Measurements from ENCODE around the gene VEZT.

The VEZT gene

GRCh38 chr12:95203487-95204030, 14.0 kb upstream of the VEZT start:
- Histone ChIP-seq H3K4me3 (ENCODE audit: low read depth, low read length, poor library complexity, severe bottlenecking) (no peak overlapping the region), H3K79me2 (ENCODE audit: insufficient read depth, low read length) (no peaks in the 10 kb centered on the region), H2AFZ (ENCODE audit: low read length) (no peak overlapping the region), H3K4me1 (ENCODE audit: insufficient read depth, low read length, severe bottlenecking) (peaks cover 21% of the 10 kb centered on the region), H3K27me3 (ENCODE audit: insufficient read depth, low read length) (no peaks in the 10 kb centered on the region), H3K36me3 (ENCODE audit: insufficient read depth, low read length) (no peaks in the 10 kb centered on the region), H4K20me1 (ENCODE audit: insufficient read depth, low read length) (no peaks in the 10 kb centered on the region), H3K4me2 (ENCODE audit: low read length) (no peak overlapping the region), H3K27ac (ENCODE audit: low read depth, low read length, poor library complexity, severe bottlenecking) (no peak overlapping the region), H3K9ac (ENCODE audit: low read length) (no peak overlapping the region), H3K9me3 (ENCODE audit: low read length) (no peaks in the 10 kb centered on the region), H3K9me2 (ENCODE audit: low read depth, low read length) (no peaks in the 10 kb centered on the region), H3F3A (ENCODE audit: insufficient read depth, low read length) (no peaks in the 10 kb centered on the region)
- TF ChIP-seq CTCF (IDR thresholded peaks at IDR 0.05; ENCODE audit: low read length), result no peak
- no peak for TF ChIP-seq EZH2 (IDR thresholded peaks at IDR 0.05; ENCODE audit: borderline replicate concordance, low read length)

DNA sequence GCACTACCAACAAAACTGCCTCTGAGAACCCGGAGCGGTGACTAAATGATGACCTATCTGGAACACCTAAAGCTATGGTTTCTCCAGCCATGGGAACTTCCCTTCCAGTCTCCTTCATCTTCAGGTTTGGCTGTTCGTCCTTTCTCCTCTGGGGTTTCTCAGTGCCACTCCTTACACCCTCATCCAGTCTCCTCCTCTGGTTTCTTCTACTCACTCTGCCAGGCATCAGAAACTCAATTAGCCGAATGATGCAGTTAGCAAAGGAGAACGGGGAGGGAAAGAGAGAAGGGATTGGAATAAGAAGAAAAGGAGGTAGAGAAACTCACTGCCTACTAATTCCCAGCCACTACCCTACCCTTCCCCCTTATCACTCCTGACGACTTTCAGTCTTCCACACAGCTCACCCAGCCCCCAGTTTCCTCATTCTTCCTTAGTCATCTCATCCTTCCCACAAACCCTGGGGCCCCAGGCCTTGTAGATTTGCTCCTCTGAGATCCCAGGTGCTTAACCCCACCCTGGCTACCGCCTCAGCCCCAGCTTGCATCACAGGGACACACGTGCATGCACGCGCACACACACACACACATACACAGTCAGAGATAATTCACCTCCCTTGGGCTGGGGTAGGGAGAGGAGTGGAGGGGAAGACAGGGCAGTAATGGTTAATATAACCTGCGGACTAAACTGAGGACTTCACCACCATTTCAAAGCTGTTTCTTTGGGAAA, 13.3 kb upstream of the VEZT start:
- Histone ChIP-seq H3K79me2 (ENCODE audit: insufficient read depth, low read length) (no peaks in the 10 kb centered on the region), H3K9me2 (ENCODE audit: low read depth, low read length) (no peaks in the 10 kb centered on the region), H3K9me3 (ENCODE audit: low read length) (no peaks in the 10 kb centered on the region), H3K4me1 (ENCODE audit: insufficient read depth, low read length, severe bottlenecking) (peaks cover 14% of the 10 kb centered on the region), H3K9ac (ENCODE audit: low read length) (no peak overlapping the region), H3K4me2 (ENCODE audit: low read length) (no peak overlapping the region), H3K4me3 (ENCODE audit: low read depth, low read length, poor library complexity, severe bottlenecking) (no peak overlapping the region), H3F3A (ENCODE audit: insufficient read depth, low read length) (no peaks in the 10 kb centered on the region), H4K20me1 (ENCODE audit: insufficient read depth, low read length) (no peaks in the 10 kb centered on the region), H3K36me3 (ENCODE audit: insufficient read depth, low read length) (no peaks in the 10 kb centered on the region), H3K27me3 (ENCODE audit: insufficient read depth, low read length) (no peaks in the 10 kb centered on the region), H2AFZ (ENCODE audit: low read length) (no peak overlapping the region), H3K27ac (ENCODE audit: low read depth, low read length, poor library complexity, severe bottlenecking) (no peak overlapping the region)
- TF ChIP-seq EZH2 (IDR thresholded peaks at IDR 0.05; ENCODE audit: borderline replicate concordance, low read length) (no peak), CTCF (IDR thresholded peaks at IDR 0.05; ENCODE audit: low read length) (no peak)

- H3K79me2 ChIP-seq (ENCODE audit: insufficient read depth, low read length), result no peaks in the 10 kb centered on the region
- H3F3A ChIP-seq (ENCODE audit: insufficient read depth, low read length), result no peaks in the 10 kb centered on the region
- H3K27me3 ChIP-seq (ENCODE audit: insufficient read depth, low read length), result no peaks in the 10 kb centered on the region
- no peaks in the 10 kb centered on the region for H3K9me3 ChIP-seq (ENCODE audit: low read length)
- H3K27ac ChIP-seq (ENCODE audit: low read depth, low read length, poor library complexity, severe bottlenecking), result no peak overlapping the region
- no peaks in the 10 kb centered on the region for H4K20me1 ChIP-seq (ENCODE audit: insufficient read depth, low read length)
- H3K9me2 ChIP-seq (ENCODE audit: low read depth, low read length), result no peaks in the 10 kb centered on the region
- no peak overlapping the region for H2AFZ ChIP-seq (ENCODE audit: low read length)
- H3K9ac ChIP-seq (ENCODE audit: low read length), result no peak overlapping the region
- H3K4me1 ChIP-seq (ENCODE audit: insufficient read depth, low read length, severe bottlenecking), result peaks cover 6% of the 10 kb centered on the region
- H3K4me3 ChIP-seq (ENCODE audit: low read depth, low read length, poor library complexity, severe bottlenecking), result no peak overlapping the region
- no peaks in the 10 kb centered on the region for H3K36me3 ChIP-seq (ENCODE audit: insufficient read depth, low read length)
- TF ChIP-seq CTCF (IDR thresholded peaks at IDR 0.05; ENCODE audit: low read length) (no peak), EZH2 (IDR thresholded peaks at IDR 0.05; ENCODE audit: borderline replicate concordance, low read length) (no peak)
- no peak overlapping the region for H3K4me2 ChIP-seq (ENCODE audit: low read length)
Observed at GRCh38 chr12:95205016-95205624, 12.5 kb upstream of the VEZT start.

All from OCI-LY1 (cell line).